NCI-H2171 treated with DMSO at 0.1 percent for 48 hours (cell line): ENCODE results near the gene CTDSPL2.
"Not testable (repeated sequence)": the region's sequence is repeated elsewhere in the genome, so short reads cannot be mapped to it uniquely, and the experiment has no call there.

Source experiments
- DNase-seq: peaks from one replicate; lab custom pipeline; 2025; lab: John Stamatoyannopoulos, UW

CTDSPL2 gene

DNA sequence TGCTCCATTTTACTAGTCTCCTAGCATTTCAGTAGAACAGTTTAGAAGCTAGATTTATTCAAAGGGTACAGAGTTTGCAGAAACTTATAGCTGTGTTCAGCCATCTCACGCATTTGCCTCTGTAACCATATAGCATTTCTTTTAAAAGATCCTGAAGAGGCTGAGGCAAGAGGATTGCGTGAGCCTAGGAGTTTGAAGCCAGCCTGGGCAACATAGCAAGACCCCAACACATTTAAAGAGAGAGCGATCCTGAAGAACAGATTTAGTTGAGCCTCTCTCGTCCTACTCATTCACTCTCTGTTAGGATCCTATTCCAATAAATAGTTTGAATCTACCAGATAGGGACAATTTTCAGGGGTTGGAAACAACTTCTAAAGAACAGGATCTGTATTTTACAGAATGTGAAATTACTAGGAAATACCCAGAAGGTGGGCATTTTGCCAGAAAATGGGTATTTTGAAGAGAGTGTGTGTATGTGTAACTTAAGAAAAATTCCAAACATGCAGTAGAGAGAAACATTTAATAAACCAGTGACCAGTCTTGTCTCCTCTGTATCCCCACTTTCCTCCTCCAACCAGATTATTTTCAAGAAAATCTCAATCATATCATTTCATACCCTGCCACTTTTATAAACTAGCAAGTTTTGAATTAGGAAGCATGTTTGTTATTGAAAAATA, 114.0 kb downstream of the CTDSPL2 start:
- no peak for DNase-seq

DNA sequence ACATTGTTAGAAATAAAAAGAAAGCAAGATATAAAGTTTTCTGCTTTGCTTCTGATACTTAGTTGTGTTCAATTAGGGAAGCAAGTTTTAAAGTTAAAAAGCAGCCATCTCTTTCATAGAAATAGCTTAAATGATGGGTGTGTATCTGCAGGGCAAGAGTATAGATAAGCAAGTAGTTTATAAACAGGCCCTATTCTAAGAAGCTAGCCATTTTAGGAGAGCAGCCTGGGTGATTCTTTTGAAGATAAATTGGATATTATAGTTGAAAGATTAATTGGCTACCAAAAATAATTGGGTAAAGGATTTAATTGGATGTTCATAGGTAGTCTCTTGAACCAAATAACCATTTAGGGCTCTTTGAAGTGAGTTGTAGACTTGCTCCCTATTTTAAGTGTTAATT, 115.2 kb downstream of the CTDSPL2 start:
- DNase-seq = no peak

DNA sequence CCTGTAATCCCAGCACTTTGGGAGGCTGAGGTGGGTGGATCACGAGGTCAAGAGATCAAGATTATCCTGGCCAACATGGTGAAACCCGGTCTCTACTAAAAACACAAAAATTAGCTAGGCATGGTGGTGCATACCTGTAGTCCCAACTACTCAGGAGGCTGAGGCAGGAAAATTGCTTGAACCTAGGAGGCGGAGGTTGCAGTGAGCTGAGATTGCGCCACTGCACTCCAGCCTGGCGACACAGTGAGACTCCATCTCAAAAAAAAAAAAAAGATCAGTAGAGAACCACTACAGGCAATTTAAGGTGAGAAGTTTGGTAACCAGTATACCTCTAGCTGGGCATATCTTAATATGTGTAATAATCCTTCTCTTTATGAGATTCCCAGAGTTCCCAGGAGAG, 117.3 kb downstream of the CTDSPL2 start:
- not testable (repeated sequence) for DNase-seq

DNA sequence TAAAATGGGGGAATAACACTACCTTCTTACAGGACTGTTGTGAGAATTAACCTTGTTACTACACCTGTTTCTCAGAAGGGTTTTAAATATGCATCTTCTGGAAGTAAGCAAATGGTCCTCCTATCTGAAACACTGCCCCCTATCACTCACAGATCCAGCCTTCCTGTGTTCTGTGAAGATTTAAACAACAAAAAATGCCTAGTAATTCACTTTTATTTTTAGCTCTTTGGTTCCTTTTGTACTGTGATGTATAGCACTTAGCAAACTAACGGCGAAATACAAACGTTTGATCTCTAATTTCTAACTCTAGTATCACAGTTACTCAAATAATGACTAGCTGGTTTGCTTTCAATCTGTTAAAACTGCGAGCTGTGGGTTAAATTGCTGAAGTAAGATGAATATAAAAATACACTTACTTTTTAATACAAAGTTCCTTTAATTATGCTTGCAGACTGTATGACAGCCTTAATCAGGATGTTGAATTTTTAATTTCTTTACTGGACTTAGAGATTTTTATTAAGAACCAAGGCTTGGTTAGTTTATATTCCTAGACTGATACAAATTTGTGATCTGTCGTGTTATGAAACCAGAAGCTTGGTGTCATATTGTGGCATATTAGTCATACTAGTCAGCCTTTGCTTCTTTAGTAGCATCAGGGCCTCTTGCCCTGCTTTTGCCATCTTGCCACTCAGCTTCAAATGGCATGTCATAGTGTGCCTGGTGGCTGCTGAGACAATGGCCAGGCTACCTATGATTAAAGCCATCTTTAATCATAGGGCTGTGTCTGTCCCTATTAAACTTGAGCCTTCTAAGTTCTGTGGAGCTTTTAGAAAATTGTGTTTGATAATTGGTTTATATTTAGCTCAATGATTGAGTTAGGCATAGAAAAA, 118.7 kb downstream of the CTDSPL2 start:
- no peak for DNase-seq

DNA sequence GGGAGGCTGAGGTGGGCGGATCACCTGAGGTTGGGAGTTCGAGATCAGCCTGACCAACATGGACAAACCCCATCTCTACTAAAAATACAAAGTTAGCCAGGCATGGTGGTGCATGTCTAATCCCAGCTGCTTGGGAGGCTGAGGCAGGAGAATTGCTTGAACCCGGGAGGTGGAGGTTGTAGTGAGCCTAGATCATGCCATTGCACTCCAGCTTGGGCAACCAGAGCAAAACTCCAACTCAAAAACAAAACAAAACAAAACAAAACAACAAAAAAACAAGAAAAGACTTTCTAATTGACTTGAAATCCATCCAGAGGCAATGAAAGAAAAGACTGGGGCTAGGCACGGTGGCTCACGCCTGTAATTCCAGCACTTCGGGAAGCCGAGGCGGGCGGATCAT, 121.7 kb downstream of the CTDSPL2 start:
- not testable (repeated sequence) for DNase-seq

DNA sequence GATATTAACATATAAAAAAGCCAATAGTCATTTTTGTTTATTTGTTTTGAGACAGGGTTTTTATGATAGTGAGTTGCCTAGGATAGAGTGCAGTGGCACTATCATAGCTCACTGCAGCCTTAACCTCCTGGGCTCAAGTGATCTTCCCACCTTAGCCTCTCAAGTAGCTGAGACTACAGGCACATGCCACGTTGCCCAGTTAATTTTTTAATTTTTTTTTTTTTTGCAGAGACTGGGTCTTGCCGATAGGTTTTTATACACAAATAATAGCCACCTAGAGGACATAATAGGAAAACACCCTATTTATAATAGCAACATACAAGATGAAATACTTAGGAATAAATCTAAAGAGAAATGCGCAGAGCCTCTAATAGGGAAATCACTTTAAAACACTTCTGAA, 122.8 kb downstream of the CTDSPL2 start:
- DNase-seq = peak; percentile 53

DNA sequence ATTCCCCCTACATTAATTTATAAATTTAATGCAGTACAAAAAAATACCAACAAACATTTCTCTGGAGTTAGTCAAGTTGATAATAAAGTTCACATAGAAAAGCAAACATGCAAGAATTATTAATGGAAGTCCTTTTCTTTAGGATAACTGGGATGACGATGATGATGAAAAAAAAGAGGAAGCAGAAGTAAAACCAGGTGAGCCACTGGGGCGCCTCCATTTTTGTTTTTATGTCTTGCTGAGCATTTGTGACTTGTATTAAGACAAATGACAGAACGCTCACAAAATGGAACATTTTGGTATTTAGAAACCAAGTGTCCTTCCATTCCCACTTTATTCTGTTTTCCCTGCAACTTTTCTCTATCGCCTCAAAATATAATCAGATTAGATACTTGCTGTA, 123.3 kb downstream of the CTDSPL2 start:
- no peak for DNase-seq

DNA sequence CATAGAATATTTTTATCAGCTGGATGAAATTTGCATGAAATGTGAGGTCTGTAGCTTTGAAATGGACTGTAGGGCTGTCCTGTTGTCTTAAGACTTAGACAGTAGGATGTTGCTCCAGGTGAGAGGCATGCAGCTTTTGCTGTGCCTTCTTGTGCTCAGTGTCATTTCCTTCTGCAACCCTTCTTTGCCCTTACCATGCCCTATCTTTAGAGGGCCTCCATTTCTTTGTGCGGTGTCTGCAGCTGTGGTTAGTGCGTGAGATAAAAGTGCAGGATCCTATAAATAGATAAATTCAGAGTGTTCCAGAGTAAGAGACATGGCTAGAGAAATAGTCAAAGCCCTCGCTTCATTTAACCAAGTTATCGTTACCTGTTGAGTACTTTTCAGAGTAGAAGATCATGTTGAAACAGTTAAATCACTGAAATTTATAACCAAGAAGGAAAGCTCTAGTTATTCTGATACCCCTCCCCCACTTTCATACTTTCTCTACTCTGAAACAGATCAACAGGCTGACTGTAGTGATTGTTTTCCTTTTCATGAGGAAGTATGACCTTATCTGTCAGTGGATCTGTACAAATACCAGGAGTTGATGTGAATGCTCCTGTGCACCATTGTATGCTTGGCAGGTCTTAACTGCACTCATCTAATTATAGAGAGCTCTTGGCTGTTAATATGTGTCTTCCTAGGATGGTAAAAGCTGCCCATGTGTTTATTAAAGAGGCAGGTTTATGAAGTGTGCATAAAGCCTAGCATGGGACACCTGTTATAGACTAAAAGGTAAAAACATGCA, 127.7 kb downstream of the CTDSPL2 start:
- no peak for DNase-seq

DNA sequence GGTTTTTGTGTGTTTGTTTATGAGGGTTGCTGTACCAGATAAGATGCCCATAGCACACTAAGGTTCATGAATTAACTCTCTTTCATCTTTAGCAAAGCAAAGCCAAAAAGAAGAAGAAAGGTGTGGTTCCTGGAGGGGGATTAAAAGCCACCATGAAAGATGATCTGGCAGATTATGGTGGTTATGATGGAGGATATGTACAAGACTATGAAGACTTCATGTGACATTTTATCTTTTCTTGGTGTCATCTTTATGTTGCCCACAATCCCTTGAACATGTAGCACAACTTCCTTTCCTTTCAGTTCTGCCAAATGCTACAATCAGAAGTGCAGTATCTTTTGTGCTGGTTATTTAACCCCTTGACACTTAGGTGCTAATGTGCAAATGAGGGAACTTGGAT, 133.5 kb downstream of the CTDSPL2 start:
- not testable (repeated sequence) for DNase-seq

DNA sequence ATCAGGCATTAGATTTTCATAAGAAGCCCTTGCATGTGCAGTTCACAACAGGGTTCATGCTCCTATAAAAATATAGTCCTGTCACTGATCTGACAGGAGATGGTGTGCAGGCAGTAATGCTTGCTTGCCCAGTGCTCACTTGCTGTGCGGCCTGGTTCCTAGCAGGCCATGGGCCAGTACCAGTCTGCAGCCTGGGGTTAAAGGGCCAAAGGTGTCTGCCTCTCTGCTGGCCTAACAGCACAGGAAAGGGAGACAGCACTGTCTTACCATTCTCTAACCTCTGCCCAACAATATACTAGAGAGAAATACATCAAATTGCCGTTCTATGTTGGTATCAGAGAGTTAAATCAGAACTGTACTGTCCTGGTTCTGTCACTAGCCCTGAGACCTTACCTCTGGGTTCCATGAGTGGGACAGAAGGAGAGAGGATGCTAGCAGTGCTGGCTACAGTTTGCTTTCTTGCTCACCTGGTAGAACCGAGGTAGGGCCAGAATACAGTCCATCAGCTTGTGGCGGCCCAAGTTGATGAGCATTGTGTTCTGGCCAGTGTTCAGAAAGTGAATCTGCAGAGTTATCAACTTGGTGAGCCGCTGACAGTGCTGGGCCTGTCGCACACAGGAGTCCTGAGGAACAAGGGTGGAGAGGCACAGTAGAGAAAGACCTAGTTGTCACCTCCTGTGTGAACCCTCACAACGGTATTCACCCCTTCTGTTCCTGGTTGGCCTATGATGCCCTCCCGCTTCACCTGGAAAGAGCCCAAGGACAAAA, 138.1 kb downstream of the CTDSPL2 start:
- no peak for DNase-seq

DNA sequence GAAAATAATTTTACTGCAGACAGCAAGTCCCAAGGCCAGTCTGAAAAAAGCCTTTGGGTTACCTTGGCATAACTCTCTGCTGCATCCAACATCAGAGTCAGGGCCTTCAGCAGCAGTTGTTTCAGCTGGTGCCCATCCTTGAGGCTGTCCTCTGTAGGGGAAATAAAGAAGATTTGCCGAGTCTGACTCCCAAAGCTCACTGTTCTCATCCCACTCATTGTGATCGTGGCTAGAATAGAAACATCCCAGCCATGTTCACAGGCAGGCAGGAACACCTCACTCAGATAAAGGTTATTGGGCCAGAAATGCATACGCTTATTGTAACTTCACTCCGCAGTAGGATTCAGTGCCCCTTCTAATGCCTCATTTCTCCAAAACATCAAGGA, 138.7 kb downstream of the CTDSPL2 start:
- no peak for DNase-seq

DNA sequence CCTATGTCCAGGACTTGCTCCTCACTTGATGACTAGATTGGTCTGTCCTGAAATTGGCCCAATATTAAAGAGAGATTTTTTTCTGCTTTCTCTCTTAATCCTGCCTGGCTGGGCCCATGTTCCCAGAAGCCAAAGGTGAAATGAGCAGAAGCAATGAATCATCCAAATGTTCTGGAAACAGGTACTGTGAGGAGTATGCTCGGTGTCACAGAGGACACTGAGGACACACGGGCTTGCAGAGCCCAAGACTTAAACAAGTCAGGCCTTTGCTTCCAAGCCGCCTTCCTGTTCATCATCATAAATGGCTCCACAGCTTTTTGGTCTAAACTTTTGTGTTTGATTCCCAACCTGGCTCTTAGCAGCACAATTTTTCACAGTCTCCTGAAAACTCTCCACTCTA, 140.9 kb downstream of the CTDSPL2 start:
- no peak for DNase-seq

DNA sequence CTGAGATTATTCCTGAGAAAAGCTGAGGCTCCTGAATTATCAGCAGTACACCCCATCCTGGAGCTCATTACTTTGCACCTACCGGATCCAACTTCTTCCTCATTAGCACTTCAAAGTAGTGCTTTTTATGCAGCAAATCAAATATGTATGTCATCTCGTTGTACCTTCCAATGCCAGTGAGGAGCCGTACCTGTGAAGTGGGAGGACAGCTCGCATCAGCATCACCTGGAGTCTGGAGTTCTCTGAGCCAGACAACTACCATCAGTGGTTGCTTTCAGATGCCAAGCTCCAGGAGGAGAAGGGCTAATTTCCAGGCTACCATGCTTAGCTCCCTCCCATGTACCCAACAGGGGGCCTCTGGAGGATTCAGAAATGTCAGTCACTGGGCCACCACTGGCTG, 141.9 kb downstream of the CTDSPL2 start:
- no peak for DNase-seq

DNA sequence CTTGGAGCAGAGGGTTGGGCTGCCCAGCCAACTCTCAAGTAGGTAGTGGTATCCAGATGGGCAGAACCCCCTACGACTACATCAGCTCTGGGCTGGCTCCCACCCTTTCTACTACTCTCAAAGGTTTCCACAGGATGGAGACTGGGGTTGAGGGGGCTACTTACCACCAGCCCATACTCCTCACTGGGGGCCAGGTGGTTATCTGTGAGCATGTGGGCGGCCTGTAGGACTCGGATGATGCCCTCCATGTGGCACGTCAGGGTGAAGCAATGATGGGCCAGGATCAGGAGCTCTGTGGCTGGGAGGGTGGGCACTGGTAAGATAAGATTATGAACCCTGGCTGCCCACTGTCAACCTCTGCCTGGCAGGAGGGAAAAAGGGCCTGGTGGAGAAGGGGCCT, 142.9 kb downstream of the CTDSPL2 start:
- DNase-seq = no peak

DNA sequence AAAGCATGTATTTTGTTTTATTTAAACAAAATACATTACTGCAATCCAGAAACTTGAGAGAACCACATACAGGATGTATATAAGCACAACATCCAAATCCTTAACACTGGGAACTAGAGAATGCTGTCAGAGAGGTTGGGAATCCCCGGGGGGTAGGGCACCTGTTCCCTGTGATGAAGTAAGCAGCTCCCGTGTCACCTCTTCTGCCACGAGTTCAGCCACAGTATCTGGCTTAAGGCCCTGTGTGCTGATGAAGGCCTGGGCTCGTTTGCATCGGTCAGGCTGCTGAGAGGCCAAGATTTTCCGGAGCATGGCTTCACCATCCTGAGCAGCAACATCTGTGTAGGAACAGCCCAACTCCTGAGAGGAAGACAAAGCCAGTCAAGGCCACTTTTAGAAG, 146.0 kb downstream of the CTDSPL2 start:
- peak; percentile 9 for DNase-seq

DNA sequence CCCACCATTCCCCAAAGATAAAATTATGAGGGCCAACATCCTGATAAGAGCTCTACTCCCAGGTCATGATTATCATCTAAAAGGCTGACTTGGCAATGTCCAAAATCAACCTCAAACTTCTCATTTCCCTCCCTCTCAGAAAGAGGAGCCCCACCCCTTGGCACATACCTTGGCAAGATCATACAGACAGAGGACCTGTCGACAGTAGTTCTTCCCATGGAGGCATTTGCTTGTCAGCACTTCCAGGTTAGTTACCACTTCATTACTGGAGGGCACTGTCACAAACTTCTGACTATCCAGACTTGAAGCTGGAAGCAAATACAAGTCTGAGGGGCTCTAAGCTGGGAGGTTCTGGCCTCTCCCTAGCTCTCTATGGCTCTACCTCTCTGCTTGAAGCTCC, 147.3 kb downstream of the CTDSPL2 start:
- no peak for DNase-seq
